IMR-90 (cell line): Measurements from ENCODE around the gene MIR17HG. TPM values are rescaled to one million over a fixed set of nuclear protein-coding genes. Genes with fewer than 3 reads are reported as not detected.

ENCODE experiments used
- ATAC-seq: fragments of 200-7000 bp; cut with Tn5 transposase; 2 replicates; pipeline ENCODE4 v1.9.1; 2020; ENCODE audit warnings: low read depth, mild to moderate bottlenecking, moderate library complexity
- BruUV-seq: library from RNA; stranded (reverse); fragments of 400-500 nt; replicated peaks from 2 replicates; lab custom pipeline; 2021; lab: Mats Ljungman, UMichigan
- CTCF ChIA-PET: fragments of 300-600 bp; formaldehyde crosslinking; extraction: SDS; loops from one replicate; lab custom pipeline; 2021; ENCODE audit warnings: antibody characterized with exemption; lab: Yijun Ruan, JAX
- POLR2A ChIA-PET: fragments of 300-600 bp; sonication (Branson Sonifier 250); formaldehyde crosslinking; loops from one replicate; lab custom pipeline; 2022; ENCODE audit warnings: antibody characterized with exemption; ENCODE audit not compliant: unreplicated experiment; lab: Charles Lee
- DNase-seq: peaks from one replicate; pipeline ENCODE4 v3.0.0; 2013
- H2AFZ ChIP-seq: replicated peaks from 2 replicates; pipeline ENCODE3; 2013; ENCODE audit warnings: low read length, mild to moderate bottlenecking; ENCODE audit not compliant: poor library complexity
- H2AK5ac ChIP-seq: 2 replicates; pipeline ENCODE4 v1.6.1; 2013; ENCODE audit warnings: low read depth, low read length, inconsistent platforms
- H2AK9ac ChIP-seq: replicated peaks from 2 replicates; pipeline ENCODE3; 2013; ENCODE audit warnings: mild to moderate bottlenecking, low read depth, low read length, moderate library complexity; ENCODE audit not compliant: poor library complexity
- H2BK120ac ChIP-seq: 2 replicates; pipeline ENCODE4 v1.6.1; 2013; ENCODE audit warnings: low read depth, low read length, inconsistent platforms
- H2BK15ac ChIP-seq: 3 replicates; pipeline ENCODE4 v1.6.1; 2013; ENCODE audit warnings: low read depth, low read length, inconsistent platforms
- H2BK20ac ChIP-seq: 2 replicates; pipeline ENCODE4 v1.6.1; 2013; ENCODE audit warnings: low read depth, mild to moderate bottlenecking, inconsistent platforms, low read length, moderate library complexity
- H2BK5ac ChIP-seq: 2 replicates; pipeline ENCODE4 v1.6.1; 2013; ENCODE audit warnings: mild to moderate bottlenecking, low read depth, low read length, inconsistent platforms; ENCODE audit not compliant: poor library complexity, severe bottlenecking
- H3K14ac ChIP-seq: replicated peaks from 2 replicates; pipeline ENCODE4 v1.6.1; 2013; ENCODE audit warnings: low read depth, low read length, inconsistent platforms
- H3K18ac ChIP-seq: 2 replicates; pipeline ENCODE4 v1.6.1; 2013; ENCODE audit warnings: low read depth, low read length, control low read depth
- H3K23ac ChIP-seq: 2 replicates; pipeline ENCODE4 v1.6.1; 2013; ENCODE audit warnings: low read depth, low read length, inconsistent platforms
- H3K27ac ChIP-seq: 2 replicates; pipeline ENCODE4 v1.5.1; 2013; ENCODE audit warnings: mild to moderate bottlenecking, control low read depth, low read length; ENCODE audit not compliant: insufficient read depth
- H3K27me3 ChIP-seq: 2 replicates; pipeline ENCODE4 v1.6.1; 2013; ENCODE audit warnings: low read length; ENCODE audit not compliant: control insufficient read depth, insufficient read depth
- H3K36me3 ChIP-seq: 2 replicates; pipeline ENCODE4 v1.6.1; 2013; ENCODE audit warnings: low read length, mixed read lengths; ENCODE audit not compliant: control insufficient read depth, insufficient read depth
- H3K4ac ChIP-seq: 2 replicates; pipeline ENCODE4 v1.6.1; 2013; ENCODE audit warnings: low read depth, low read length, inconsistent platforms
- H3K4me1 ChIP-seq: 2 replicates; pipeline ENCODE4 v1.6.1; 2013; ENCODE audit warnings: low read length, mixed read lengths; ENCODE audit not compliant: control insufficient read depth, insufficient read depth
- H3K4me2 ChIP-seq: 2 replicates; pipeline ENCODE4 v1.6.1; 2013; ENCODE audit warnings: low read depth, mild to moderate bottlenecking, control low read depth, low read length, moderate library complexity
- H3K4me3 ChIP-seq: 2 replicates; pipeline ENCODE4 v1.5.1; 2013; ENCODE audit warnings: low read depth, mild to moderate bottlenecking, control low read depth, low read length, moderate library complexity; ENCODE audit not compliant: insufficient read depth
- H3K56ac ChIP-seq: 2 replicates; pipeline ENCODE4 v1.6.1; 2013; ENCODE audit warnings: low read length, inconsistent platforms; ENCODE audit not compliant: insufficient read depth; ENCODE audit errors: extremely low read depth
- H3K79me1 ChIP-seq, 2 experiments: 2 replicates each; pipeline ENCODE4 v1.6.1; 2013; ENCODE audit warnings: low read length in 2 of 2, inconsistent platforms in 1 of 2, low read depth in 1 of 2
- H3K9ac ChIP-seq: 2 replicates; pipeline ENCODE4 v1.6.1; 2013; ENCODE audit warnings: low read depth, low read length, control low read depth
- H3K9me1 ChIP-seq: 2 replicates; pipeline ENCODE4 v1.6.1; 2013; ENCODE audit warnings: low read length, inconsistent platforms; ENCODE audit not compliant: insufficient read depth
- H3K9me3 ChIP-seq: 2 replicates; pipeline ENCODE4 v1.6.1; 2013; ENCODE audit warnings: low read length; ENCODE audit not compliant: control insufficient read depth, insufficient read depth
- H4K20me1 ChIP-seq: 2 replicates; pipeline ENCODE4 v1.6.1; 2013; ENCODE audit warnings: low read length, inconsistent platforms; ENCODE audit not compliant: insufficient read depth
- H4K5ac ChIP-seq: 2 replicates; pipeline ENCODE4 v1.6.1; 2013; ENCODE audit warnings: mild to moderate bottlenecking, low read depth, low read length, control low read depth
- H4K8ac ChIP-seq, 2 experiments: 2 replicates each; pipeline ENCODE4 v1.6.1; 2013; ENCODE audit warnings: low read depth in 2 of 2, low read length in 2 of 2, control low read depth in 1 of 2, inconsistent platforms in 1 of 2
- H4K91ac ChIP-seq: 2 replicates; pipeline ENCODE4 v1.6.1; 2013; ENCODE audit warnings: low read depth, low read length, inconsistent platforms; ENCODE audit not compliant: insufficient read depth
- CEBPB ChIP-seq: IDR thresholded peaks from 2 replicates; pipeline ENCODE4 v1.6.1; 2012; ENCODE audit warnings: low read depth, low read length, improper control_type of control experiment
- FOS ChIP-seq: fragments of 150-350 bp; IDR thresholded peaks from 2 replicates; pipeline ENCODE4 v1.6.1; 2016; ENCODE audit warnings: low read depth, low read length
- MAFK ChIP-seq: IDR thresholded peaks from 2 replicates; pipeline ENCODE4 v1.6.1; 2012; ENCODE audit warnings: low read depth, low read length, improper control_type of control experiment
- MAZ ChIP-seq: IDR thresholded peaks from 2 replicates; pipeline ENCODE4 v1.6.1; 2012; ENCODE audit warnings: low read depth, mild to moderate bottlenecking, low read length, improper control_type of control experiment, moderate library complexity, borderline replicate concordance
- NFE2L2 ChIP-seq: fragments of 150-350 bp; IDR thresholded peaks from 2 replicates; pipeline ENCODE4 v1.6.1; 2016; ENCODE audit warnings: low read depth, mild to moderate bottlenecking, low read length
- RCOR1 ChIP-seq: IDR thresholded peaks from 2 replicates; pipeline ENCODE4 v1.6.1; 2012; ENCODE audit warnings: mild to moderate bottlenecking, low read length, improper control_type of control experiment; ENCODE audit not compliant: insufficient replicate concordance
- WGBS, 2 experiments: methylation state at CpG; one replicate each; pipeline versions ENCODE4 v1.1.5 to v1.1.7; 2013; ENCODE audit warnings: missing lambda C conversion rate in 2 of 2; ENCODE audit not compliant: insufficient read length in 1 of 2; ENCODE audit errors: extremely low coverage in 2 of 2; 5-methylcytosine and 5-hydroxymethylcytosine counted together
- dilution Hi-C: fragments of 300-500 bp; cut with HindIII; formaldehyde crosslinking; loops from one replicate; pipeline ENCODE4 v1.14.3; 2018; ENCODE audit warnings: low sequenced_read_pairs; ENCODE audit not compliant: unreplicated experiment
- in situ Hi-C: fragments of 300-500 bp; cut with MboI; formaldehyde crosslinking; loops from 3 replicates; pipeline ENCODE4 v1.14.3; 2019; ENCODE audit warnings: low sequenced_read_pairs, inconsistent platforms, mixed read lengths
- intact Hi-C: fragments of 100-400 bp; cut with micrococcal nuclease; formaldehyde crosslinking; loops from 2 replicates; pipeline ENCODE4 v1.10.0; 2022
- polyA plus RNA-seq, 3 experiments: library from polyadenylated mRNA; depleted of rRNA; stranded (reverse); fragments of >200 nt; gene quantifications; 2 replicates each; pipeline ENCODE4 v1.2.3, GENCODE V29; 2012; ENCODE audit warnings: low replicate concordance in 1 of 3
- total RNA-seq: library from RNA; depleted of rRNA; stranded (reverse); fragments of >200 nt; gene quantifications from 2 replicates; pipeline ENCODE4 v1.2.3, GENCODE V29; 2012
- TF ChIP-seq, protein P1 (sequence below): fragments of 150-350 bp; IDR thresholded peaks from 2 replicates; pipeline ENCODE4 v1.6.1; 2017; ENCODE audit warnings: mild to moderate bottlenecking, antibody characterized with exemption, low read length, low read depth
- TF ChIP-seq, protein P2 (sequence below): conservative IDR thresholded peaks from 2 replicates; pipeline ENCODE4 v1.5.1; 2012; ENCODE audit warnings: mild to moderate bottlenecking, low read depth, low read length, improper control_type of control experiment
- TF ChIP-seq, protein P3 (sequence below): fragments of 150-350 bp; IDR thresholded peaks from 2 replicates; pipeline ENCODE4 v1.6.1; 2016; ENCODE audit warnings: low read depth, mild to moderate bottlenecking, low read length, moderate library complexity, borderline replicate concordance

MIR17HG gene
- total and polyA plus RNA-seq, 2 of the 4 experiments (the other 2 are of a cell fraction) = 0.77 to 3.0 TPM

DNA sequence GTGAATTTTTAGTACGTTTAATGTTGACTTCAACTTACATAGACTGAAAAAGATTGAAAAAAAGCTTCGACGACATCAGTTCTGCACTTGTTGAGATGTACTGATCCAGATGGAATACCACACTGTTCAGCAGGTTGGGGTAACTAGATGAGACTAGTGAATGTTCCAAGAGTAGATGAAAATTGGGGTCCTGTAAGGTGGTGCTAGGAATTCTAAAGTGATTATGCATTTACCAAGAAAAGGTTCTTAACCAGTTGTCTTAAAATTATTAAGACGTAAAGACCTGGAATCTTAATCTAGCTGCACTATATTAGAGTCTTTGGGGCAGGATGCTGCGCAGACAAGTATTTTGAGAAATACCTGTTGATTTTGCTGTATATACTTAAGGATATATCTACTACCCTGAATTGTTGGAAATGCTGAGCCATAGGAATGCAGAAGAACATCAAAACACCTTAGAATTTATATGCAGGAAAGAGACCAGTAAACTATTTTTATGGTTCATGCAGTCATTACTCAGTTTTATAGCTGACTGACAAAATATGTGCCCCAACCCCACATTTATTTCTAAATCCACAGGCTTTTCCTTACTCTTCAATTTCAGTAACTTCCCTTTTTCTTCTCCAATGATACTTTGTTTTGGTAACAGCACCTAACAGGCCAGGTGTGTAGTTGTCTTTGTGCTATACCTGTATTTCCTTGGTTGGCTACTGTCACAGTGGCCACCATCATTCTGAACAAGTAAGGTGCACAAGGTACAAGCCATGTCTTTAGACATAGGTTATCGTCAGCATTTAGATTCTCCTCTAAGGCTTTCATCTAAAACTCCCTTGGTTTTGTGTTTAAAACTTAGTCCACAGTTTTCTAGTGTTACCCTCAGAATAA is 8.6 kb downstream of the MIR17HG start:
- Histone ChIP-seq H2BK5ac (no peak overlapping the region), H3K27me3 (no peaks in the 10 kb centered on the region), H3K9ac (no peak overlapping the region), H3K23ac (no peak overlapping the region), H4K5ac (no peak overlapping the region), H3K14ac (no peak overlapping the region), H3K18ac (no peak overlapping the region), H4K8ac (no peak overlapping the region), H3K27ac (no peak overlapping the region), H2AK9ac (no peak overlapping the region), H2BK120ac (no peak overlapping the region), H3K56ac (no peak overlapping the region), H3K9me3 (no peaks in the 10 kb centered on the region), H3K4me3 (no peak overlapping the region), H3K36me3 (peaks cover 11% of the 10 kb centered on the region), H3K9me1 (0 out of 2 replicates have a peak, but pooled peaks cover 4% of the 10 kb centered on the region), H4K91ac (no peak overlapping the region), H2BK15ac (no peak overlapping the region), H2BK20ac (no peak overlapping the region), H2AFZ (no peak overlapping the region), H4K20me1 (peaks cover 6% of the 10 kb centered on the region), H2AK5ac (no peak overlapping the region), H3K4me2 (no peak overlapping the region), H3K4me1 (peaks cover 1% of the 10 kb centered on the region; the same call in 1 of the 2 replicates), H3K79me1 (peaks cover 7 to 11% of the 10 kb centered on the region in 2 experiments), H3K4ac (no peak overlapping the region)
- BruUV-seq = no TSS peak
- TF ChIP-seq FOS = no peak
- TF ChIP-seq NFE2L2 = no peak
- no peak for TF ChIP-seq CEBPB
- TF ChIP-seq, protein P1, sequence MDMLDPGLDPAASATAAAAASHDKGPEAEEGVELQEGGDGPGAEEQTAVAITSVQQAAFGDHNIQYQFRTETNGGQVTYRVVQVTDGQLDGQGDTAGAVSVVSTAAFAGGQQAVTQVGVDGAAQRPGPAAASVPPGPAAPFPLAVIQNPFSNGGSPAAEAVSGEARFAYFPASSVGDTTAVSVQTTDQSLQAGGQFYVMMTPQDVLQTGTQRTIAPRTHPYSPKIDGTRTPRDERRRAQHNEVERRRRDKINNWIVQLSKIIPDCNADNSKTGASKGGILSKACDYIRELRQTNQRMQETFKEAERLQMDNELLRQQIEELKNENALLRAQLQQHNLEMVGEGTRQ = no peak
- TF ChIP-seq, protein P2, sequence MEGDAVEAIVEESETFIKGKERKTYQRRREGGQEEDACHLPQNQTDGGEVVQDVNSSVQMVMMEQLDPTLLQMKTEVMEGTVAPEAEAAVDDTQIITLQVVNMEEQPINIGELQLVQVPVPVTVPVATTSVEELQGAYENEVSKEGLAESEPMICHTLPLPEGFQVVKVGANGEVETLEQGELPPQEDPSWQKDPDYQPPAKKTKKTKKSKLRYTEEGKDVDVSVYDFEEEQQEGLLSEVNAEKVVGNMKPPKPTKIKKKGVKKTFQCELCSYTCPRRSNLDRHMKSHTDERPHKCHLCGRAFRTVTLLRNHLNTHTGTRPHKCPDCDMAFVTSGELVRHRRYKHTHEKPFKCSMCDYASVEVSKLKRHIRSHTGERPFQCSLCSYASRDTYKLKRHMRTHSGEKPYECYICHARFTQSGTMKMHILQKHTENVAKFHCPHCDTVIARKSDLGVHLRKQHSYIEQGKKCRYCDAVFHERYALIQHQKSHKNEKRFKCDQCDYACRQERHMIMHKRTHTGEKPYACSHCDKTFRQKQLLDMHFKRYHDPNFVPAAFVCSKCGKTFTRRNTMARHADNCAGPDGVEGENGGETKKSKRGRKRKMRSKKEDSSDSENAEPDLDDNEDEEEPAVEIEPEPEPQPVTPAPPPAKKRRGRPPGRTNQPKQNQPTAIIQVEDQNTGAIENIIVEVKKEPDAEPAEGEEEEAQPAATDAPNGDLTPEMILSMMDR = no peak
- TF ChIP-seq, protein P3, sequence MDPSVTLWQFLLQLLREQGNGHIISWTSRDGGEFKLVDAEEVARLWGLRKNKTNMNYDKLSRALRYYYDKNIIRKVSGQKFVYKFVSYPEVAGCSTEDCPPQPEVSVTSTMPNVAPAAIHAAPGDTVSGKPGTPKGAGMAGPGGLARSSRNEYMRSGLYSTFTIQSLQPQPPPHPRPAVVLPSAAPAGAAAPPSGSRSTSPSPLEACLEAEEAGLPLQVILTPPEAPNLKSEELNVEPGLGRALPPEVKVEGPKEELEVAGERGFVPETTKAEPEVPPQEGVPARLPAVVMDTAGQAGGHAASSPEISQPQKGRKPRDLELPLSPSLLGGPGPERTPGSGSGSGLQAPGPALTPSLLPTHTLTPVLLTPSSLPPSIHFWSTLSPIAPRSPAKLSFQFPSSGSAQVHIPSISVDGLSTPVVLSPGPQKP = no peak
- no peak for TF ChIP-seq RCOR1
- no peak for TF ChIP-seq MAZ
- no peak for TF ChIP-seq MAFK
- ATAC-seq = no peak
- intact Hi-C loops (no loop called here), dilution Hi-C loops (no loop called here), in situ Hi-C loops (no loop called here)
- ChIA-PET POLR2A (no interaction called here), CTCF (no interaction called here)
- WGBS, 2 experiments = no CpG with 5 or more reads among the region's 6 CpGs
- DNase-seq = no peak
